ENCODE results near the gene KISS1R. TPM values are rescaled to one million over a fixed set of nuclear protein-coding genes. Genes with fewer than 3 reads are reported as not detected.
A peak's percentile ranks its signal among the peaks of the same experiment; 100 is the strongest.
"Not testable (repeated sequence)": the region's sequence is repeated elsewhere in the genome, so short reads cannot be mapped to it uniquely, and the experiment has no call there.

Gene KISS1R
- total RNA-seq, 4 donors from 2014 or later = not detected

GRCh38 chr19:891421-892200 is 25.5 kb upstream of the KISS1R start:
- intact Hi-C loops (cut with DNase I; ENCODE audit: low total_unique reads); H3K9me3 ChIP-seq; in situ Hi-C loops (cut with MboI; ENCODE audit: low pct_ligation_motif_present in 1 of 4, low pct_unique_long_range_greater_than_20kb in 1 of 4, low sequenced_read_pairs in 3 of 4); H3K27me3 ChIP-seq: not testable (repeated sequence)
- Histone ChIP-seq H3K36me3 (peaks cover 0 to 13% (median 4%) of the 10 kb centered on the region in 4 donors), H3K4me3 (peak overlapping the region in 3 of 4 donors; percentile 89 to 92 (median 90)), H3K27ac (peak overlapping the region; percentile 87 to 95 (median 94)), H3K4me1 (peaks cover 0 to 16% (median 12%) of the 10 kb centered on the region in 4 donors)
- peak; percentile 85 for DNase-seq
- WGBS, 2 donors (ENCODE audit: low coverage in 1 of 2) = 33% methylated on average over 31 of the region's 50 CpGs; no CpG with 5 or more reads in 1 of the 2 donors
- TF ChIP-seq POLR2AphosphoS5 (IDR thresholded peaks at IDR 0.05) = peak in 1 of 3 donors; percentile 11

- Histone ChIP-seq H3K27ac (peak overlapping the region; percentile 87 to 95 (median 94)), H3K4me1 (peaks cover 0 to 16% (median 12%) of the 10 kb centered on the region in 4 donors), H3K4me3 (peak overlapping the region; percentile 52 to 92 (median 90)), H3K9me3 (no peaks in the 10 kb centered on the region), H3K27me3 (no peaks in the 10 kb centered on the region), H3K36me3 (peaks cover 0 to 9% (median 3%) of the 10 kb centered on the region in 4 donors)
- WGBS, 2 donors (ENCODE audit: low coverage in 1 of 2) = 0 to 3% methylated on average over 6 to 22 of the region's 27 CpGs
- intact Hi-C loops (cut with DNase I; ENCODE audit: low total_unique reads) = no loop called here
- no peak for TF ChIP-seq CTCF (IDR thresholded peaks at IDR 0.05)
- no peak for TF ChIP-seq EP300 (IDR thresholded peaks at IDR 0.05; ENCODE audit: low read depth)
- TF ChIP-seq POLR2A (IDR thresholded peaks at IDR 0.05) = no peak
- TF ChIP-seq POLR2AphosphoS5 (IDR thresholded peaks at IDR 0.05) = no peak
- in situ Hi-C loops (cut with MboI; ENCODE audit: low pct_ligation_motif_present in 1 of 4, low pct_unique_long_range_greater_than_20kb in 1 of 4, low sequenced_read_pairs in 3 of 4) = no loop called here
- peak; percentile 44 for DNase-seq
Measured at GRCh38 chr19:892243-892893, 24.8 kb upstream of the KISS1R start.

- no peaks in the 10 kb centered on the region for H3K9me3 ChIP-seq
- TF ChIP-seq POLR2AphosphoS5 (IDR thresholded peaks at IDR 0.05) (peak; percentile 75 to 95 (median 90)), CTCF (IDR thresholded peaks at IDR 0.05) (peak in 1 of 5 experiments; percentile 14), POLR2A (IDR thresholded peaks at IDR 0.05) (peak; percentile 84), EP300 (IDR thresholded peaks at IDR 0.05; ENCODE audit: low read depth) (no peak)
- intact Hi-C loops (cut with DNase I; ENCODE audit: low total_unique reads) (no loop called here), in situ Hi-C loops (cut with MboI; ENCODE audit: low pct_ligation_motif_present in 1 of 4, low pct_unique_long_range_greater_than_20kb in 1 of 4, low sequenced_read_pairs in 3 of 4) (no loop called here)
- peak within 1 kb of the TSS; percentile 52 to 92 (median 90) for H3K4me3 ChIP-seq
- DNase-seq = peak; percentile 94
- H3K27ac ChIP-seq = peak within 1 kb of the TSS; percentile 87 to 95 (median 94)
- H3K4me1 ChIP-seq = peaks cover 0 to 16% (median 12%) of the 10 kb centered on the region in 4 donors
- H3K36me3 ChIP-seq = peaks cover 0 to 6% (median 3%) of the 10 kb centered on the region in 4 donors
- 0% methylated on average over 8 to 45 of the region's 69 CpGs for WGBS, 2 donors (ENCODE audit: low coverage in 1 of 2)
- H3K27me3 ChIP-seq = no peaks in the 10 kb centered on the region
Measured at GRCh38 chr19:892894-893689, 24.0 kb upstream of the KISS1R start, which contains the start of the genes MED16 and RNU6-9. TSS of gene MED16 (minus strand) at chr19:893187. CDS start at chr19:891131, 2,056 bp downstream. TSS of gene RNU6-9 (plus strand) at chr19:893484.

GRCh38 chr19:896434-896833 is 20.7 kb upstream of the KISS1R start:
- in situ Hi-C loops (cut with MboI; ENCODE audit: low pct_ligation_motif_present in 1 of 4, low pct_unique_long_range_greater_than_20kb in 1 of 4, low sequenced_read_pairs in 3 of 4) = no loop called here
- DNase-seq = no peak
- intact Hi-C loops (cut with DNase I; ENCODE audit: low total_unique reads) = no loop called here

More at GRCh38 chr19:896434-896833, 20.7 kb upstream of the KISS1R start:
- no peak for TF ChIP-seq CTCF (IDR thresholded peaks at IDR 0.05)
- TF ChIP-seq EP300 (IDR thresholded peaks at IDR 0.05; ENCODE audit: low read depth) = no peak
- TF ChIP-seq POLR2AphosphoS5 (IDR thresholded peaks at IDR 0.05) = no peak
- TF ChIP-seq POLR2A (IDR thresholded peaks at IDR 0.05) = no peak
- Histone ChIP-seq H3K27me3 (no peaks in the 10 kb centered on the region), H3K4me1 (peaks cover 0 to 12% (median 10%) of the 10 kb centered on the region in 4 donors), H3K4me3 (no peak overlapping the region), H3K36me3 (no peaks in the 10 kb centered on the region), H3K9me3 (no peaks in the 10 kb centered on the region), H3K27ac (no peak overlapping the region)
- WGBS, 2 donors (ENCODE audit: low coverage in 1 of 2) = 91% methylated on average over 10 of the region's 10 CpGs; no CpG with 5 or more reads in 1 of the 2 donors
